MV-4-11 (cell line): ENCODE measurements around the gene ECT2.
"Not testable (repeated sequence)": the region's sequence is repeated elsewhere in the genome, so short reads cannot be mapped to it uniquely, and the experiment has no call there.

Experiments
- DNase-seq: peaks from one replicate; lab custom pipeline; 2025; lab: John Stamatoyannopoulos, UW

The ECT2 gene

DNA sequence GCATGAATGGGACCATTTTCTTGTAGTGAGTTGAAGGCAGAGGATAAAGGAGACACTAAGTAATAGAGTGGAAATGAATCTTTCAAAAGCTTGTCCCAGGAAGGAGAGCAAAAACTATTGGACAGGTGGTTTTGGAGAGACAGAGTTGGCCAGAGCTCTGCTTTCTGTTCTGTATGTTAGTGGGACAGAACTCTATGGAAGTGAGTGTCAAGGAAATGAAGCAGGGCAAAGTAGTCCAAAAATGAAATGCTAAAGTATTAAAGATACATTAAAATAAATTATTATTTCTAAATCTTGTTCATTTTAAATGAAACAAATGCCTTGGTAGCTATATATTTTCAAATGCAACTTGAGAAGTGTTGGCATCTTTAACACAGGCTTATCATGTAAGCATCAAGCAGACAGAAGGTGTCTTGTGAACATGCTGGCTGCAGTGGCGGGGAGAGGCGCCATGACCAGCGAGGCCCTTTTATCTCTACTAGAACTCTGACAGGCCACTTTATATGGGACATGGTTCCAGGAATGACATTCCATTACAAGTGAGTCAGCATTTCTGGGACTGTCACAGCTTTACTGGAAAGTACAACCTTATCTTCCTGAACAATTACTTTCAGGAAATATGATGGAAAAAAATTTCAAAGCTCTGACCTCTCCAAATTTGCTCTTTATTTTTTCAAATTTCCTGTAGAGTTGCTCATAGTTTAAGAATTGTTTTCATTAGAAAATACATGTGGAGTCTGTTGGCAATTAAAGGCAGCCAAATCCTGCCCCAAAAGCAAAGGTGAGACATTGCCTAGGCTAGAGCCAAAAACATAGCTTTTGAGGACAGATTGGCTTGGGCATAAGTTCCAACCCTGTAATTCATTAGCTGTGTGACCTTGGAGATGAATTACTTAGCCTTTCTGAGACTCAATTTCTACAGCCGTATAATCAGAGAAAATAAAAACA, 106.5 kb downstream of the ECT2 start:
- DNase-seq: no peak

DNA sequence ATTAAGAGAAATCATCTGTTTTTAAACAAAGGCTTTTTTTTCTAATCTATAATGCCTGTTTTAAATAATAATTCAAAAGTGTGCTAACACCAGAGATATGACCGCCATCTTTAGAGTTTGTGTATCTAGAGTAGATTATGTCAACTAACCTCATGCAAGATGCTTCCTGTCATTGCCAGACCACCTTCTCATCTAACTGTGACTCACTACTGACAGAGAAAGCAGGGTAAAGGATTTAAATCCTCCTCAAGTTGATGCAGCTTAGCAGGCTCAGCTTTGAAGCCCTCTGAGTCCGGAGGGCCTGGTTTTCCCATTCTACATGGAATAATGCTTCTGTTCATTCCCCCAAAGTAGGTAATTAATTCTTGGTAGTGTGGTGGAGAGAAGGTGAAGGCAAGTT, 108.5 kb downstream of the ECT2 start:
- no peak for DNase-seq

DNA sequence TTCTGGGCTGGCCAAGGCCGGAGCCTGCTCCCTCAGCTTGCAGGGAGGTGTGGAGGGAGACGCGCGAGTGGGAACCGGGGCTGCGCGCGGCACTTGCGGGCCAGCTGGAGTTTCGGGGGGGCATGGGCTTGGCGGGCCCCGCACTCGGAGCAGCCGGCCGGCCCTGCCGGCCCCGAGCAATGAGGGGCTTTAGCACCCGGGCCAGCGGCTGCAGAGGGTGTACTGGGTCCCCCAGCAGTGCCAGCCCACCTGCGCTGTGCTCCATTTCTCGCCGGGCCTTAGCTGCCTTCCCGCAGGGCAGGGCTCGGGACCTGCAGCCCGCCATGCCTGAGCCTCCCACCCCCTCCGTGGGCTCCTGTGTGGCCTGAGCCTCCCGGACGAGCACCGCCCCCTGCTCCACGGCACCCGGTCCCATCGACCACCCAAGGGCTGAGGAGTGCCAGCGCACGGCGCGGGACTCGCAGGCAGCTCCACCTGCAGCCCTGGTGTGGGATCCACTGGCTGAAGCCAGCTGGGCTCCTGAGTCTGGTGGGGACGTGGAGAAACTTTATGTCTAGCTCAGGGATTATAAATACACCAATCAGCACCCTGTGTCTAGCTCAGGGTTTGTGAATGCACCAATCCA, 116.3 kb downstream of the ECT2 start:
- not testable (repeated sequence) for DNase-seq

DNA sequence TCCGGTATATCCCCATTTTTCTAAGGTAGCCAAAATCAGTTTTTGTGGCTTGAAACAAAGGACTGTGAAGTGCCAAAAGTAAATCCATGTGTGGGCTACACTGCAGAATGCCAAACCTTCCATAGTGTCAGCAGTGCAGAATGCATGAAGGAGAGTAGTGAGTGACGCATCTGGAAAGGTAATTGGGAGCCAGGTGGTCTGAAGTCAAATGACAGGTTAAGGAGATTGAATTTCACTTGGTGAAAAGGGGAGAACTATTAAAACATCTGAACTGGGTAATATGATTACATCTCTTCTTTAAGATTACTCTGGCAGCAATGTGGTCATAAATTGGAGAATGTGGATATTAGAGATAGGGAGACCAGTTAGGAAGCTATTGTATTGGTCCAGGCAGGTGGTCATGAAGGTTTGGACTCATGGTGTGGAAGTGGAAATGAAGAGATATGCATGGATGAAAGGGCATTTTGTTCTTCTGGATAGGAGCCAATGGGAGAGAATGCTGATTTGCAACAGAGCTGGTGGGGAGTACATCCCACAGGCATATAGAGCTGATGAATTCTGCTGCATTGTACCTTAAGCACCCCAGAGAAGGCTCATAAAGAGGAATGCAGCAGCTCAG, 118.2 kb downstream of the ECT2 start:
- DNase-seq: no peak

- no peak for DNase-seq
Observed at GRCh38 chr3:172869368-172869771, 118.8 kb downstream of the ECT2 start.

- DNase-seq: no peak
Observed at GRCh38 chr3:172869784-172870518, 119.4 kb downstream of the ECT2 start.
